Lower leg skin (tissue), 3 donors: ENCODE data around the gene MUC22.

Experiments
- POLR2A ChIP-seq, 2 donors: fragments of 450-650 bp; IDR thresholded peaks; one replicate each; pipeline ENCODE4 v1.6.1; 2016 to 2017; ENCODE audit warnings: antibody characterized with exemption in 2 of 2, mild to moderate bottlenecking in 1 of 2, moderate library complexity in 1 of 2
- TF ChIP-seq, protein P1 (sequence below), 3 donors: fragments of 450-650 bp; IDR thresholded peaks; one replicate each; pipeline ENCODE4 v1.5.1; 2016; ENCODE audit warnings: antibody characterized with exemption in 3 of 3, mild to moderate bottlenecking in 3 of 3, moderate library complexity in 2 of 3

DNA sequence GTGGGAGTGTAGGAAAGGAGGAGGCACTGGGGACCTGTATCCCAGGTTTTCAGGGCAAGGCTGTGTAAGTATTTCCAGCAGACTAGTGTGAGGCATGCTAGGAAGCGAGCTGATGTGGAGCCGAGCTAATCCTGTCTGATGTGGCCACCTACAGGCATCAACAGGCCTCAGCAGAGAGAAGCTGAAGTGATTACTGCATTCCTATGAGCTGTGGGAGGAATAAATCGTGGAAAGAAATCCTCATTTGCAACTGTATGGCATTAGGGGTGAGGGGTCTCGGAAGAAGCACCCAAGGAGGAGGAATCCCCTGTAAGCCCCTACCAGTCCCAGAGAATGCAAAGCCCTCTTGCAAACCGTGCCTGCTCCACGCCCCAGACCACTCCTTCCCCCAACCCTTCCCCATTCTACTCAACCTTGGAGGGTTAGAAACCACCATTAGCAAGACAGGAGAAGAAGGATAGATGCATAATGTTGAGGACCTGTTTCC, 60.5 kb downstream of the MUC22 start:
- TF ChIP-seq, protein P1, sequence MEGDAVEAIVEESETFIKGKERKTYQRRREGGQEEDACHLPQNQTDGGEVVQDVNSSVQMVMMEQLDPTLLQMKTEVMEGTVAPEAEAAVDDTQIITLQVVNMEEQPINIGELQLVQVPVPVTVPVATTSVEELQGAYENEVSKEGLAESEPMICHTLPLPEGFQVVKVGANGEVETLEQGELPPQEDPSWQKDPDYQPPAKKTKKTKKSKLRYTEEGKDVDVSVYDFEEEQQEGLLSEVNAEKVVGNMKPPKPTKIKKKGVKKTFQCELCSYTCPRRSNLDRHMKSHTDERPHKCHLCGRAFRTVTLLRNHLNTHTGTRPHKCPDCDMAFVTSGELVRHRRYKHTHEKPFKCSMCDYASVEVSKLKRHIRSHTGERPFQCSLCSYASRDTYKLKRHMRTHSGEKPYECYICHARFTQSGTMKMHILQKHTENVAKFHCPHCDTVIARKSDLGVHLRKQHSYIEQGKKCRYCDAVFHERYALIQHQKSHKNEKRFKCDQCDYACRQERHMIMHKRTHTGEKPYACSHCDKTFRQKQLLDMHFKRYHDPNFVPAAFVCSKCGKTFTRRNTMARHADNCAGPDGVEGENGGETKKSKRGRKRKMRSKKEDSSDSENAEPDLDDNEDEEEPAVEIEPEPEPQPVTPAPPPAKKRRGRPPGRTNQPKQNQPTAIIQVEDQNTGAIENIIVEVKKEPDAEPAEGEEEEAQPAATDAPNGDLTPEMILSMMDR (IDR thresholded peaks at IDR 0.05): no peak
- no peak for TF ChIP-seq POLR2A (IDR thresholded peaks at IDR 0.05)
